Activated T-helper 1 cell treated with anti-CD3 and anti-CD28 coated beads, Interleukin-2, amount 50 U/mL, for 16 hours (primary cell): ENCODE results near the gene TFCP2L1.
"Not testable (repeated sequence)": the region's sequence is repeated elsewhere in the genome, so short reads cannot be mapped to it uniquely, and the experiment has no call there.

ENCODE experiments used
- DNase-seq, 2 donors: peaks; one replicate each; pipeline ENCODE4 v3.0.0-alpha.2; 2020; ENCODE audit warnings: low read depth in 1 of 2, low spot score in 1 of 2

Gene TFCP2L1

GRCh38 chr2:121269436-121269835, 15.6 kb downstream of the TFCP2L1 start:
- not testable (repeated sequence) for DNase-seq

- DNase-seq, result no peak
Observed at GRCh38 chr2:121266543-121267106, 18.4 kb downstream of the TFCP2L1 start.

- DNase-seq, result no peak
Observed at GRCh38 chr2:121263996-121264715, 20.8 kb downstream of the TFCP2L1 start.

GRCh38 chr2:121260370-121261154, 24.4 kb downstream of the TFCP2L1 start:
- no peak for DNase-seq

GRCh38 chr2:121258051-121258450, 27.0 kb downstream of the TFCP2L1 start:
- DNase-seq, result no peak

- DNase-seq, result no peak
Observed at GRCh38 chr2:121257480-121257840, 27.5 kb downstream of the TFCP2L1 start.

GRCh38 chr2:121256720-121257479, 28.1 kb downstream of the TFCP2L1 start:
- DNase-seq, result no peak

GRCh38 chr2:121255358-121255757, 29.6 kb downstream of the TFCP2L1 start:
- DNase-seq, result no peak

GRCh38 chr2:121254748-121255147, 30.3 kb downstream of the TFCP2L1 start:
- no peak for DNase-seq

- DNase-seq, result no peak
Observed at GRCh38 chr2:121253674-121254240, 31.2 kb downstream of the TFCP2L1 start.

GRCh38 chr2:121253021-121253673, 31.9 kb downstream of the TFCP2L1 start:
- no peak for DNase-seq

- no peak for DNase-seq
Observed at GRCh38 chr2:121251497-121251896, 33.5 kb downstream of the TFCP2L1 start.

GRCh38 chr2:121248766-121249343, 36.1 kb downstream of the TFCP2L1 start:
- DNase-seq, result no peak

- DNase-seq, result no peak
Observed at GRCh38 chr2:121247971-121248370, 37.0 kb downstream of the TFCP2L1 start.

- DNase-seq, result no peak
Observed at GRCh38 chr2:121247534-121247933, 37.5 kb downstream of the TFCP2L1 start.

GRCh38 chr2:121246704-121247255, 38.2 kb downstream of the TFCP2L1 start:
- no peak for DNase-seq

- no peak for DNase-seq
Observed at GRCh38 chr2:121245913-121246312, 39.1 kb downstream of the TFCP2L1 start.

- no peak for DNase-seq
Observed at GRCh38 chr2:121245120-121245820, 39.7 kb downstream of the TFCP2L1 start.

GRCh38 chr2:121244616-121245015, 40.4 kb downstream of the TFCP2L1 start:
- no peak for DNase-seq
